NCI-H446 treated with DMSO at 0.1 percent for 48 hours (cell line): ENCODE data around the gene PPA1.
"Not testable (repeated sequence)": the region's sequence is repeated elsewhere in the genome, so short reads cannot be mapped to it uniquely, and the experiment has no call there.

ENCODE experiments used
- DNase-seq: peaks from one replicate; lab custom pipeline; 2025; lab: John Stamatoyannopoulos, UW

PPA1 gene

GRCh38 chr10:70254778-70255328 lies 21.6 kb upstream of the PPA1 start:
- no peak for DNase-seq

GRCh38 chr10:70253878-70254765 lies 20.9 kb upstream of the PPA1 start:
- no peak for DNase-seq

DNA sequence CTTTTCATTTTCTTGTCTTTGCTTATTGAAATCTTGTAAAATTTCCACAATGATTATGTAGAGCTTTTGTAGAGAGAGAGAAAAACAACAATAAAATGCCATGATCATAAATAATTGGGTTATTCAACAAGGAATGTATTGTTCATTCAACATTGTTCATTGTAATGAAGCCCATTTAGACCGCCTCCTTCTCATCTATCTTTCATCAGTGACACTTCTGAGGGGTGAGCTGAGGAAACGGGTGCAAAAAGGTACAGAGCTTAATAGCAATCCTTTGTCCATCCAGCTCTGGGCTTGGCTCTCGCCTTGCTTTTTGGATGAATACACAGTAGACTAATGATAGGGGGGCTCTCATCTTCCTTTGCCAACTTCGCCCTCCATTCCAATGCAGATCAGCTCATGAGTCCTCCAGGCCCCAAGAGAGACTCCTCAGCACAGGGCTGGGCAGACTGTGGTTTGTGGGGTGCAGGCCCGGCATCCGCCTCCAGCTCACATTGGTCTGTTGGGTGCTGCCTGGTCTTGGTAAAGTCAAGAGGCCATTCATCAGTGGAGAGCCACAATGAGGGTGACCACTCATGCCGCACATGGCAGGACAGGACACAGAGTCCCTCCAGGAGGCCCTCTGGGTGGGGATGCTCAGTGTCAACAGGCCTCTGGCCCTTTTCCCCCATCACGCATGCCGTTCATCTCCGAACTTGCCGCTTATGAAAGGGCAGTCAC lies 17.9 kb upstream of the PPA1 start:
- no peak for DNase-seq

DNA sequence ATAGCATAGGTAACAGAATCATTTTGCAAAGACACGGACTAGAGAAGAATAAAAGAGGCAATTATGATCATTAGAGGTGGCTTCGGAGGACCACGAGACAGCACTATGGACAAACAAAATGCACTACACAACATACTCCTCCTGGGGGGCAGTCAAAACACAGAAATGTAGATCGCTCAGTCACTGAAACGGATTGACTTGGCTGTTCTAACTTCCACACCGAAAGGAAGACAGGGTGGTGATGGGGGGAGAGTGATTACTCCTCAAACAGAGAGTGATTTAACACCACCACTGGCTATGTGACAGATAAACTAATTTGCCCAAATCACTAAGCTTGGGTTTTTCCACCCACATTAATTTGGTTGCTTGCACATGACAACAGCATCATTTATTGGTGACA lies 14.1 kb upstream of the PPA1 start:
- DNase-seq, result no peak

DNA sequence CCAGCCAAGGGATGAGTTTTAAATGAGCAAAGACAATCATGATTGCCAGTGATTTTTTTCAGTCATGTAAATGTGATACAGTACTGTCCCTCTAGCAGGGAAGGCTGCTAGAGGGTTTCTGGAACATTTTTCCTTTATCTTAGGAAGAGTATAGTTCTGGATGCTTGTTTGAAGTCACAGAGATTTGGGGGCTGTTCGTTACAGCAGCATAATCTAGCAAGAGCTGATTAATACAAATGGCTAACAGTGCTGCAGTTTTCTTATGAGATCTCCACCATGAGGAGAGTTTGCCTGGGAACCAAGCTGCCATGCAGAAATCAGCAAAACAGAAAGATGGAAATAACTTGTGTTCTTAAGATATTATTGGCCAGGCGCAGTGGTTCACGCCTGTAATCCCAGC lies 7.9 kb upstream of the PPA1 start:
- DNase-seq, result no peak

GRCh38 chr10:70239986-70240385 lies 6.8 kb upstream of the PPA1 start:
- DNase-seq, result not testable (repeated sequence)

GRCh38 chr10:70239077-70239976 lies 6.1 kb upstream of the PPA1 start:
- DNase-seq, result not testable (repeated sequence)

DNA sequence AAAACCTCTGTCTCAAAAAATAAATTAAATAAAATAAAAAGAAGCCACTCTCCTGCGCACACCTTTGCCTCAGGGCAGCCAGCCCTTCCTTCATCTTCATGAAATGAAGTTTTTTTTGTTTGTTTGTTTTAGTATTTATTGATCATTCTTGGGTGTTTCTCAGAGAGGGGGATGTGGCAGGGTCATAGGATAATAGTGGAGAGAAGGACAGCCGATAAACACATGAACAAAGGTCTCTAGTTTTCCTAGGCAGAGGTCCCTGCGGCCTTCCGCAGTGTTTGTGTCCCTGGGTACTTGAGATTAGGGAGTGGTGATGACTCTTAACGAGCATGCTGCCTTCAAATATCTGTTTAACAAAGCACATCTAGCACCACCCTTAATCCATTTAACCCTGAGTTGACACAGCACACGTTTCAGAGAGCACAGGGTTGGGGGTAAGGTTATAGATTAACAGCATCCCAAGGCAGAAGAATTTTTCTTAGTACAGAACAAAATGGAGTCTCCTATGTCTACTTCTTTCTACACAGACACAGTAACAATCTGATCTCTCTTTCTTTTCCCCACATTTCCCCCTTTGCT lies 4.8 kb upstream of the PPA1 start:
- DNase-seq, result not testable (repeated sequence)

DNA sequence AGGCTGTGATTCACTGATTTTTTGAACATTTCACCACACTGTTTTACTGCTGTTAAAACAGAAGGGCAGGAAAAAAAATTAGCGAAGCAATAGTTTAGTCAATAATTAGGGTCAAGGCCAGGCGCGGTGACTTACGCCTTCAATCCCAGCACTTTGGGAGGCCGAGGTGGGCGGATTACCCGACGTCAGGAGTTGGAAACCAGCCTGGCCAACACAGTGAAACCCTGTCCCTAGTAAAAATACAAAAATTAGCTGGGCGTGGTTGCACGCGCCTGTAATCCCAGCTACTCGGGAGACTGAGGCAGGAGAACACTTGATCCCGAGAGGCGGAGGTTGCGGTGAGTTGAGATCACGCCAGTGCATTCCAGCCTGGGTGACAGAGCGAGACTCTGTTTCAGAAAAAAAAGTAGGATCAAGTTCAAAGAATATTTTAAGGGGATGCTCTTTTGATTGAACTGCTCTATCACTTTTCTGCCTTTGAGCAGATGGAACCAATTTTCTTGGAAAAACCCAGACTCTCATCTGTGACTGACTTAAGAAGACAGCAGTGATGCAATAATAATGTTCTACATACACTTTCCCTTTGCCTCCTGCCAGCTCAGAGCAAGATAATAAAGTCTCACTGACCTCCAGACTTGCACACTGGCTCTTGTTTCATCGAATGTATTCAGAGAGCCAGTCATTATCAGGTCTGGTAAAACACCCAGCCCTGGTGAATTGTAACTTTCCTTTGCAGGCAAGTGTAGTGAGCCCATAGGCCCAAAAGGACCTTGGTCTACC lies 1.6 kb upstream of the PPA1 start:
- DNase-seq, result no peak

GRCh38 chr10:70233939-70234300 lies 691 bp upstream of the PPA1 start:
- DNase-seq, result no peak

DNA sequence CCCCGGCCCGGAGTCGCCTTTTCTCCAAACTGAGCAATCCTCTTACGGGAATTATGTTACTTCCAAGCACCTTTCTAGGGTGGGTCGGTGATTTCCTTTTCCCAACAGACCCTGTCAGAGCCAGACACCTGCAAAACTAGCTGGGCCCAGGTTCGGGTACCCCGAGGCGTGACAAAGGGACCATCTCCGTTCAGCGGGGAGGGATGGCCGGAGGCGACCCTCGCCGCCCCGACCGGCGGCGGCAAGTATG lies 445 bp downstream of the PPA1 start:
- no peak for DNase-seq

- no peak for DNase-seq
These were observed 922 bp downstream of the PPA1 start for GRCh38 chr10:70232155-70232858.

GRCh38 chr10:70228491-70228890 lies 4.7 kb downstream of the PPA1 start:
- no peak for DNase-seq

GRCh38 chr10:70227548-70228320 lies 5.5 kb downstream of the PPA1 start:
- DNase-seq, result no peak

GRCh38 chr10:70223728-70224127 lies 9.5 kb downstream of the PPA1 start:
- DNase-seq, result no peak

DNA sequence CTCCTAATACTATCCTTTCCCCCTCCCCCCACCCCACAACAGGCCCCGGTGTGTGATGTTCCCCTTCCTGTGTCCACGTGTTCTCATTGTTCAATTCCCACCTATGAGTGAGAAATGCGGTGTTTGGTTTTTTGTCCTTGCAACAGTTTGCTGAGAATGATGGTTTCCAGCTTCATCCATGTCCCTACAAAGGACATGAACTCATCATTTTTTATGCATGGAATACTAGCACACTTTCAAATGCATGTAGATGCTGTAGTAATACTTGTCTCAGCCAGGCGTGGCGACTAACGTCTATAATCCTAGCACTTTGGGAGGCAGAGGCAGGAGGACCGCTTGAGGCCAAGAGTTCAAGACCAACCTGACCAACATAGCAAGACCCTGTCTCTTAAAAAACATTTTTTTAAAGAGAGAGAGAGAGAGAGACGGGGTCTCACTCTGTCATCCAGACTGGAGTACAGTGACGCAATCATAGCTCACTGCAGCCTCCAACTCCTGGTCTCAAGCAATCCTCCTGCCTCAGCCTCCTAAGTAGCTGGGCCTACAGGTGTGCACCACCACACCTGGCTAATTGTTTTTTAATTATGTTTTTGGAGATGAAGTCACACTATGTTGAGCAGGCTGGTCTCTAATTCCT lies 10.3 kb downstream of the PPA1 start:
- not testable (repeated sequence) for DNase-seq

DNA sequence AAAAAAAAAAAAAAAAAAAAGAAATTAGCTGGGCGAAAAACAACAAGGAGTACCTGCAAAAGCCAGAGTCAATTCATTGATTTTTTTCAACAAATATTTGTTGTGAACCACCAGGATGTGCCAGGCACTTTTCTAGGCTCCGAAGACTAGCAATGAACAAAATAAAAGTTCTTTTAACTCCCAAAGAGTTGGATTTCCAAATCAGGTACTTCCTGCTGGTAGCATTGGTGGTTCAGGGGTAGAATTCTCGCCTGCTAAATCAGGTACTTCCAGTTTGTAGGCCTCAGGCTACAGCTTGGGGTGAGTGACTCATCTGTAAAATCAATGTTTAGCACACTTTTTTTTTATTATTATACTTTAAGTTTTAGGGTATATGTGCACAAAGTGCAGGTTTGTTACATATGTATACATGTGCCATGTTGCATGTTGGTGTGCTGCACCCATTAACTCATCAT lies 10.9 kb downstream of the PPA1 start:
- DNase-seq, result no peak

DNA sequence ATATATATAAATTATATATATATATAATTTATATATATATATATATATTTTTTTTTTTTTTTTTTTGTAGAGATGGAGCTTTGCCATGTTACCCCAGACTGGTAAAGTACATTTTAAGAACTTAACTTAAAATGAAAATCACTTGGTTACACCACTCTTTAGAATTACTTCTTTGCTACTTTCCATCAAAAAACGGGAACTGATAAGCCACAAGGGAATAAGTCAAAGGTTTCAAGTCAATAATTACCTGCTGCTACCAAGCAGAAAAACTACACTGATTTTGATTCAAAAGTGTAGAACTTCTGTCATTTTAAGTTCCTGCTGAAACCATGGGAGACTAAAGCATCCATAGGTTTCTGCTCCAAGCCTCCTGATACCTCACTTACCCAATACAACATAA lies 12.2 kb downstream of the PPA1 start:
- DNase-seq, result no peak

- DNase-seq, result no peak
These were observed 20.4 kb downstream of the PPA1 start for GRCh38 chr10:70212879-70213278.
